ENCODE results near the gene RBBP7.

GRCh38 chrX:16839219-16839851 lies 30.8 kb downstream of the RBBP7 start:
- no peak for TF ChIP-seq CTBP1 (IDR thresholded peaks at IDR 0.05; ENCODE audit: borderline replicate concordance)
- TF ChIP-seq FOXM1 (IDR thresholded peaks at IDR 0.05; ENCODE audit: borderline replicate concordance): no peak
- TF ChIP-seq BHLHE40 (IDR thresholded peaks at IDR 0.05; ENCODE audit: borderline replicate concordance): no peak
- TF ChIP-seq SUZ12 (IDR thresholded peaks at IDR 0.05): no peak
- no peak for TF ChIP-seq NFRKB (IDR thresholded peaks at IDR 0.05)
- no peak for TF ChIP-seq FOXA1 (IDR thresholded peaks at IDR 0.05)
- TF ChIP-seq HDGF (IDR thresholded peaks at IDR 0.05; ENCODE audit: borderline replicate concordance): no peak
- TF ChIP-seq SP1 (IDR thresholded peaks at IDR 0.05): no peak
